Hepatocyte (in vitro differentiated cells): ENCODE measurements around the gene THTPA. TPM values are rescaled to one million over a fixed set of nuclear protein-coding genes. Genes with fewer than 3 reads are reported as not detected.

Experiments used
- DNase-seq: peaks from one replicate; pipeline ENCODE4 v3.0.0-alpha.2; 2016; ENCODE audit warnings: low spot score
- H2AFZ ChIP-seq: fragments of 200-600 bp; sonication (generic); 2 replicates; pipeline ENCODE4 v1.6.0; 2016; ENCODE audit warnings: antibody characterized with exemption, mild to moderate bottlenecking
- H3K27ac ChIP-seq: fragments of 200-600 bp; sonication (generic); 2 replicates; pipeline ENCODE4 v1.5.1; 2016; ENCODE audit warnings: mild to moderate bottlenecking
- H3K27me3 ChIP-seq: fragments of 200-600 bp; sonication (generic); 2 replicates; pipeline ENCODE4 v1.6.1; 2016
- H3K36me3 ChIP-seq: fragments of 200-600 bp; sonication (generic); replicated peaks from 2 replicates; pipeline ENCODE4 v1.5.1; 2016; ENCODE audit warnings: low read depth; ENCODE audit not compliant: insufficient read depth
- H3K4me1 ChIP-seq: fragments of 200-600 bp; sonication (generic); 2 replicates; pipeline ENCODE4 v1.5.1; 2016; ENCODE audit warnings: mild to moderate bottlenecking, moderate library complexity; ENCODE audit not compliant: insufficient read depth
- H3K4me2 ChIP-seq: fragments of 200-600 bp; sonication (generic); 2 replicates; pipeline ENCODE4 v1.6.0; 2016
- H3K4me3 ChIP-seq: fragments of 200-600 bp; sonication (generic); 2 replicates; pipeline ENCODE4 v1.5.1; 2016; ENCODE audit warnings: mild to moderate bottlenecking
- H3K79me2 ChIP-seq: fragments of 200-600 bp; sonication (generic); 2 replicates; pipeline ENCODE4 v1.6.0; 2017; ENCODE audit warnings: mild to moderate bottlenecking
- H3K9me2 ChIP-seq: fragments of 200-600 bp; sonication (generic); replicated peaks from 2 replicates; pipeline ENCODE4 v1.6.0; 2017; ENCODE audit warnings: mild to moderate bottlenecking; ENCODE audit not compliant: insufficient read depth
- H3K9me3 ChIP-seq: fragments of 200-600 bp; sonication (generic); 2 replicates; pipeline ENCODE4 v1.5.1; 2016; ENCODE audit warnings: low read depth, mild to moderate bottlenecking
- H4K20me1 ChIP-seq: fragments of 200-600 bp; sonication (generic); 2 replicates; pipeline ENCODE4 v1.6.0; 2016; ENCODE audit warnings: mild to moderate bottlenecking; ENCODE audit not compliant: insufficient read depth, poor library complexity, severe bottlenecking
- EZH2 ChIP-seq: fragments of 200-600 bp; sonication (generic); IDR thresholded peaks from 2 replicates; pipeline ENCODE4 v1.6.1; 2016; ENCODE audit warnings: antibody characterized with exemption, mild to moderate bottlenecking, borderline replicate concordance
- EZH2phosphoT487 ChIP-seq: fragments of 200-600 bp; sonication (generic); IDR thresholded peaks from one replicate; pipeline ENCODE4 v1.6.1; 2018; ENCODE audit warnings: antibody characterized with exemption, mild to moderate bottlenecking, low read depth, moderate library complexity; ENCODE audit not compliant: unreplicated experiment, severe bottlenecking
- WGBS: methylation state at CpG from one replicate; pipeline ENCODE4 v1.1.6; 2016; ENCODE audit warnings: low lambda C conversion rate; ENCODE audit errors: missing lambda C conversion rate; 5-methylcytosine and 5-hydroxymethylcytosine counted together
- polyA plus RNA-seq: library from polyadenylated mRNA; unstranded; fragments of >200 nt; fragmentation: Nextera tagmentation; extraction: Ambion mirVana; gene quantifications from 2 replicates; pipeline ENCODE4 v1.2.1, GENCODE V29; 2016
- total RNA-seq: library from RNA; depleted of rRNA; stranded (reverse); fragments of >200 nt; gene quantifications from 2 replicates; pipeline ENCODE4 v1.2.3, GENCODE V29; 2014
- TF ChIP-seq, protein P1 (sequence below): fragments of 200-600 bp; sonication (generic); IDR thresholded peaks from 2 replicates; pipeline ENCODE4 v1.5.1; 2016; ENCODE audit warnings: antibody characterized with exemption, mild to moderate bottlenecking; ENCODE audit not compliant: poor library complexity

THTPA gene
- total and polyA plus RNA-seq, 2 experiments from 2014 or later, result 13.5 to 15.5 TPM

DNA sequence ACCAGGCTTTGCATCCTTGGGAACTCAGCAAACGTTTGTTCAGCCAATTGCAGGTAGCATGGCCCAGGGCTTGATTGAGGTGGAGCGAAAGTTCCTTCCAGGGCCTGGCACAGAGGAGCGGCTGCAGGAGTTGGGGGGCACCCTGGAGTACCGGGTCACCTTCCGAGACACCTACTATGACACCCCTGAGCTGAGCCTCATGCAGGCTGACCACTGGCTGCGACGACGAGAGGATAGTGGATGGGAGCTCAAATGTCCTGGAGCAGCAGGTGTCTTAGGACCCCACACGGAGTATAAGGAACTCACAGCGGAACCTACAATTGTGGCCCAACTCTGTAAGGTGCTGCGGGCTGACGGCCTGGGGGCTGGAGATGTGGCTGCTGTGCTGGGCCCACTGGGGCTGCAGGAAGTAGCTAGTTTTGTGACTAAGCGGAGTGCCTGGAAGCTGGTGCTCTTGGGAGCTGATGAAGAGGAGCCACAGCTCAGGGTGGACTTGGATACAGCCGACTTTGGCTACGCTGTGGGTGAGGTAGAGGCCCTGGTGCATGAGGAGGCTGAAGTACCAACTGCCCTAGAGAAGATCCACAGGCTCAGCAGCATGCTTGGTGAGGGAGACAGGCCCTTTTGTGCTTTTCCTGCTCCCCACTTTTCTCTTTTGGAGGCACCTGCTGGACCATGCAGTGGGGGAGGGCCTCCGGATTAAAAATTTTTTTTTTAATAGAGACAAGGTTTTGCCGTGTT lies 799 bp downstream of the THTPA start:
- Histone ChIP-seq H3K79me2 (peaks cover 17% of the 10 kb centered on the region), H3K27me3 (no peaks in the 10 kb centered on the region), H3K4me2 (peak overlapping the region; percentile 96), H3K27ac (peak overlapping the region; percentile 93), H3K4me3 (peak overlapping the region; percentile 65), H3K9me2 (no peaks in the 10 kb centered on the region), H4K20me1 (no peaks in the 10 kb centered on the region), H3K36me3 (no peaks in the 10 kb centered on the region), H2AFZ (peak overlapping the region; percentile 84), H3K4me1 (peaks cover 15% of the 10 kb centered on the region), H3K9me3 (no peaks in the 10 kb centered on the region)
- no peak for DNase-seq
- WGBS, result 61% methylated on average over 17 of the region's 17 CpGs
- TF ChIP-seq, protein P1, sequence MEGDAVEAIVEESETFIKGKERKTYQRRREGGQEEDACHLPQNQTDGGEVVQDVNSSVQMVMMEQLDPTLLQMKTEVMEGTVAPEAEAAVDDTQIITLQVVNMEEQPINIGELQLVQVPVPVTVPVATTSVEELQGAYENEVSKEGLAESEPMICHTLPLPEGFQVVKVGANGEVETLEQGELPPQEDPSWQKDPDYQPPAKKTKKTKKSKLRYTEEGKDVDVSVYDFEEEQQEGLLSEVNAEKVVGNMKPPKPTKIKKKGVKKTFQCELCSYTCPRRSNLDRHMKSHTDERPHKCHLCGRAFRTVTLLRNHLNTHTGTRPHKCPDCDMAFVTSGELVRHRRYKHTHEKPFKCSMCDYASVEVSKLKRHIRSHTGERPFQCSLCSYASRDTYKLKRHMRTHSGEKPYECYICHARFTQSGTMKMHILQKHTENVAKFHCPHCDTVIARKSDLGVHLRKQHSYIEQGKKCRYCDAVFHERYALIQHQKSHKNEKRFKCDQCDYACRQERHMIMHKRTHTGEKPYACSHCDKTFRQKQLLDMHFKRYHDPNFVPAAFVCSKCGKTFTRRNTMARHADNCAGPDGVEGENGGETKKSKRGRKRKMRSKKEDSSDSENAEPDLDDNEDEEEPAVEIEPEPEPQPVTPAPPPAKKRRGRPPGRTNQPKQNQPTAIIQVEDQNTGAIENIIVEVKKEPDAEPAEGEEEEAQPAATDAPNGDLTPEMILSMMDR, result no peak
- no peak for TF ChIP-seq EZH2
- TF ChIP-seq EZH2phosphoT487, result no peak

DNA sequence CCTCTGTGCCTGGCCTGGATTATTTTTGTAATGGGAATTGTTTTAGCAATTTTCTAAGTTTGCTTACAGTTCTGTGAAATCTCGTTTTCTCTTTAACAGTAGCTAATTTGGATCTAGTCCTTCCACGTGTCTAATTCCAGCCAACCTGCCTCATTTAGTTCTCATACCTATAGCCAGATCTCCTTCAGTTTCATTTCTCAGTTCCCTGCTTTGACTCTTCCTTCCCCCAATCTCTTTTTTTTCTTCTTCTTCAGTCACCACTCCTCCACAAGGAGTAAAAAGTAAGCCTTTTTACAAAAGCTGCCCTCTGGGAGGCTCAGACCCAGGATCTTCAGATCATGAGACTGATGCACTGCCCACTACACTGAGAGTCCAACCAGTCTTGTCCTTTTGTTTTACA lies 1.4 kb downstream of the THTPA start:
- Histone ChIP-seq H3K27ac (peak overlapping the region; percentile 93), H3K4me1 (peaks cover 14% of the 10 kb centered on the region), H3K4me2 (peak overlapping the region; percentile 96), H2AFZ (no peak overlapping the region), H3K9me3 (no peaks in the 10 kb centered on the region), H3K9me2 (no peaks in the 10 kb centered on the region), H3K27me3 (no peaks in the 10 kb centered on the region), H3K4me3 (no peak overlapping the region), H3K36me3 (no peaks in the 10 kb centered on the region), H4K20me1 (no peaks in the 10 kb centered on the region), H3K79me2 (peaks cover 17% of the 10 kb centered on the region)
- DNase-seq, result no peak
- 88% methylated on average over 2 of the region's 2 CpGs for WGBS
- TF ChIP-seq, protein P1, result no peak
- TF ChIP-seq EZH2phosphoT487 (no peak), EZH2 (no peak)

DNA sequence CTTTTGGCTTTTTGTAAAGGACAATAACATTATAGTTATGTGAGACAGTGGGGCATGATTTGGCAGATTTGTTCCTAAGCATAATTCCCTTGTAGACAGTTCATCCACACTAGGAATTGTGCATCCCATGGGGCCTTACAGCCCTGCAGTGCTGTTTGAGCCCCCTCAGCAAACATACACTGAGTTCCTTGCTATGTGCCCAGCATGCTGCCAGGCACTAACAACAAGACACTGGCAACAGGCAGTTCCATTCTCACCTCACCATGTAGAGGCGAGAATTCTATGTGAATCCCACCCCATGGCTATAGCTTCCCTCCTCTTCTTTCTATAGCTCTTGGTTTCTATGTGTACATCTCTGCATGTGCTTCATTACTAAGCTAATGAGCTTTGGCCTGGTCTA lies 1.9 kb downstream of the THTPA start:
- H2AFZ ChIP-seq, result no peak overlapping the region
- peak overlapping the region; percentile 96 for H3K4me2 ChIP-seq
- TF ChIP-seq EZH2 (no peak), EZH2phosphoT487 (no peak)
- TF ChIP-seq, protein P1, result no peak
- no peaks in the 10 kb centered on the region for H3K9me3 ChIP-seq
- peak overlapping the region; percentile 93 for H3K27ac ChIP-seq
- no peak overlapping the region for H3K4me3 ChIP-seq
- no peaks in the 10 kb centered on the region for H3K9me2 ChIP-seq
- no peaks in the 10 kb centered on the region for H4K20me1 ChIP-seq
- no peaks in the 10 kb centered on the region for H3K27me3 ChIP-seq
- H3K36me3 ChIP-seq, result no peaks in the 10 kb centered on the region
- 97% methylated on average over 1 of the region's 1 CpG for WGBS
- peaks cover 14% of the 10 kb centered on the region for H3K4me1 ChIP-seq
- no peak for DNase-seq
- peaks cover 17% of the 10 kb centered on the region for H3K79me2 ChIP-seq
